Fibroblast of lung (primary cell): ENCODE measurements around the gene TBX15. TPM values are rescaled to one million over a fixed set of nuclear protein-coding genes. Genes with fewer than 3 reads are reported as not detected.

Source experiments
- DNase-seq, 2 donors: peaks; one replicate each; pipeline versions ENCODE4 v3.0.0 to v3.0.0-alpha.2; 2010; ENCODE audit warnings: low read depth in 2 of 2
- H2AFZ ChIP-seq: 2 replicates; pipeline ENCODE4 v1.5.1; 2012; ENCODE audit warnings: low read length, control low read depth, inconsistent platforms
- H3K27ac ChIP-seq: 2 replicates; pipeline ENCODE4 v1.5.1; 2011; ENCODE audit warnings: low read length, control low read depth; ENCODE audit not compliant: insufficient read depth
- H3K27me3 ChIP-seq: 2 replicates; pipeline ENCODE4 v1.5.1; 2011; ENCODE audit warnings: mild to moderate bottlenecking, low read length; ENCODE audit not compliant: control insufficient read depth, insufficient read depth
- H3K36me3 ChIP-seq: 2 replicates; pipeline ENCODE4 v1.5.1; 2011; ENCODE audit warnings: low read length; ENCODE audit not compliant: control insufficient read depth, insufficient read depth
- H3K4me1 ChIP-seq: 2 replicates; pipeline ENCODE4 v1.5.1; 2011; ENCODE audit warnings: low read length; ENCODE audit not compliant: control insufficient read depth, insufficient read depth; ENCODE audit errors: extremely low read depth
- H3K4me2 ChIP-seq: 2 replicates; pipeline ENCODE4 v1.5.1; 2011; ENCODE audit warnings: low read length, control low read depth; ENCODE audit not compliant: insufficient read depth; ENCODE audit errors: extremely low read depth
- H3K4me3 ChIP-seq, 4 experiments: fragments of 200-600 bp in 1 of 4; sonication (generic) in 1 of 4; replicated peaks in 1 of 4; 2 replicates each; pipeline ENCODE4 v1.5.1; 2011 to 2016; ENCODE audit warnings: low read length in 4 of 4, low read depth in 3 of 4, mild to moderate bottlenecking in 3 of 4, control low read depth in 2 of 4, inconsistent platforms in 1 of 4, mixed read lengths in 1 of 4; ENCODE audit not compliant: insufficient read depth in 1 of 4; ENCODE audit errors: control extremely low read depth in 1 of 4
- H3K79me2 ChIP-seq: 2 replicates; pipeline ENCODE4 v1.5.1; 2012; ENCODE audit warnings: mild to moderate bottlenecking, low read length, inconsistent platforms; ENCODE audit not compliant: control insufficient read depth, insufficient read depth
- H3K9ac ChIP-seq: 2 replicates; pipeline ENCODE4 v1.5.1; 2011; ENCODE audit warnings: mild to moderate bottlenecking, low read length, control low read depth; ENCODE audit not compliant: insufficient read depth
- H3K9me3 ChIP-seq: 2 replicates; pipeline ENCODE4 v1.5.1; 2012; ENCODE audit warnings: low read depth, low read length; ENCODE audit not compliant: control insufficient read depth, insufficient read depth
- H4K20me1 ChIP-seq: 2 replicates; pipeline ENCODE4 v1.5.1; 2011; ENCODE audit warnings: low read length; ENCODE audit not compliant: control insufficient read depth, insufficient read depth; ENCODE audit errors: extremely low read depth
- EZH2 ChIP-seq: IDR thresholded peaks from 2 replicates; pipeline ENCODE4 v1.5.1; 2012; ENCODE audit warnings: low read length, control low read depth, mild to moderate bottlenecking; ENCODE audit errors: missing control alignments
- polyA plus RNA-seq, 2 donors: library from polyadenylated mRNA; depleted of rRNA in 1 of 2; stranded (reverse) in 1 of 2; unstranded in 1 of 2; fragments of >200 nt; gene quantifications; 2 replicates each; pipeline ENCODE4 v1.2.1, GENCODE V29; 2011 to 2012; ENCODE audit warnings: missing spikeins in 1 of 2
- total RNA-seq: library from RNA; depleted of rRNA; stranded (reverse); fragments of >200 nt; gene quantifications from 2 replicates; pipeline ENCODE4 v1.2.1, GENCODE V29; 2014
- TF ChIP-seq, protein P1 (sequence below), 2 donors: IDR thresholded peaks in 1 of 2; conservative IDR thresholded peaks in 1 of 2; 1 replicate in 1 of 2; 2 replicates in 1 of 2; pipeline ENCODE4 v1.5.1; 2011 to 2012; ENCODE audit warnings: low read length in 2 of 2, control low read depth in 1 of 2, inconsistent platforms in 1 of 2, low read depth in 1 of 2, mild to moderate bottlenecking in 1 of 2

Gene TBX15
- total and polyA plus RNA-seq, 2 donors (not counting 1 experiment from before 2014, with no cell fraction given), result 0.50 to 0.99 TPM

DNA sequence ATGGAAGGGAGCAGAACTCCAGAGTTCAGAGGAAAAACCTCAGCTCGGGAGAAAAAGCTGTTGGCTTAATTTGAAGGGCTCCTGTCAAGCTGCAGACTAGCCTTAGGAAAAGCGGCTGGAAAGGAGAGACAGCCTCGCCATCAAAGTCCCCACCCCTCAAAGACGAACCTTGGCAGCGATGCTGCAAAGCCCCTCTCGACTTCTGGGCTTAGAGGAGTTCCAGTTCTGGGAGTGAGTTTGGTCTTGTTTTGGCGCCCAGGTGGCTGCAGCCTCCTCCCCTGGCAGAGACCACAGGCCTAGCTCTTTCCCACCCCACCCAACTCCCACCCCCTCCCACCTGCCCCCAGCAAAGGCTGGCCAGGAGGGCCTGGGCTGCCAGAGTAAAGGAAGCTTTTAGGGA, 9.1 kb upstream of the TBX15 start:
- H3K27me3 ChIP-seq, result peaks cover 71% of the 10 kb centered on the region
- H3K4me2 ChIP-seq, result no peak overlapping the region
- TF ChIP-seq, protein P1, sequence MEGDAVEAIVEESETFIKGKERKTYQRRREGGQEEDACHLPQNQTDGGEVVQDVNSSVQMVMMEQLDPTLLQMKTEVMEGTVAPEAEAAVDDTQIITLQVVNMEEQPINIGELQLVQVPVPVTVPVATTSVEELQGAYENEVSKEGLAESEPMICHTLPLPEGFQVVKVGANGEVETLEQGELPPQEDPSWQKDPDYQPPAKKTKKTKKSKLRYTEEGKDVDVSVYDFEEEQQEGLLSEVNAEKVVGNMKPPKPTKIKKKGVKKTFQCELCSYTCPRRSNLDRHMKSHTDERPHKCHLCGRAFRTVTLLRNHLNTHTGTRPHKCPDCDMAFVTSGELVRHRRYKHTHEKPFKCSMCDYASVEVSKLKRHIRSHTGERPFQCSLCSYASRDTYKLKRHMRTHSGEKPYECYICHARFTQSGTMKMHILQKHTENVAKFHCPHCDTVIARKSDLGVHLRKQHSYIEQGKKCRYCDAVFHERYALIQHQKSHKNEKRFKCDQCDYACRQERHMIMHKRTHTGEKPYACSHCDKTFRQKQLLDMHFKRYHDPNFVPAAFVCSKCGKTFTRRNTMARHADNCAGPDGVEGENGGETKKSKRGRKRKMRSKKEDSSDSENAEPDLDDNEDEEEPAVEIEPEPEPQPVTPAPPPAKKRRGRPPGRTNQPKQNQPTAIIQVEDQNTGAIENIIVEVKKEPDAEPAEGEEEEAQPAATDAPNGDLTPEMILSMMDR (conservative IDR thresholded peaks at IDR 0.05 in 1 of 2, IDR thresholded peaks at IDR 0.05 in 1 of 2; ENCODE audit: low read depth in 1 of 2, low read length in 2 of 2), result no peak
- TF ChIP-seq EZH2, result no peak
- H3K9me3 ChIP-seq, result no peaks in the 10 kb centered on the region
- H2AFZ ChIP-seq, result no peak overlapping the region
- no peaks in the 10 kb centered on the region for H3K36me3 ChIP-seq
- no peak for DNase-seq
- H3K4me3 ChIP-seq, result no peak overlapping the region
- H3K4me1 ChIP-seq, result peaks cover 7% of the 10 kb centered on the region
- no peaks in the 10 kb centered on the region for H3K79me2 ChIP-seq
- H3K9ac ChIP-seq, result no peak overlapping the region
- H3K27ac ChIP-seq, result no peak overlapping the region
- H4K20me1 ChIP-seq, result no peaks in the 10 kb centered on the region

DNA sequence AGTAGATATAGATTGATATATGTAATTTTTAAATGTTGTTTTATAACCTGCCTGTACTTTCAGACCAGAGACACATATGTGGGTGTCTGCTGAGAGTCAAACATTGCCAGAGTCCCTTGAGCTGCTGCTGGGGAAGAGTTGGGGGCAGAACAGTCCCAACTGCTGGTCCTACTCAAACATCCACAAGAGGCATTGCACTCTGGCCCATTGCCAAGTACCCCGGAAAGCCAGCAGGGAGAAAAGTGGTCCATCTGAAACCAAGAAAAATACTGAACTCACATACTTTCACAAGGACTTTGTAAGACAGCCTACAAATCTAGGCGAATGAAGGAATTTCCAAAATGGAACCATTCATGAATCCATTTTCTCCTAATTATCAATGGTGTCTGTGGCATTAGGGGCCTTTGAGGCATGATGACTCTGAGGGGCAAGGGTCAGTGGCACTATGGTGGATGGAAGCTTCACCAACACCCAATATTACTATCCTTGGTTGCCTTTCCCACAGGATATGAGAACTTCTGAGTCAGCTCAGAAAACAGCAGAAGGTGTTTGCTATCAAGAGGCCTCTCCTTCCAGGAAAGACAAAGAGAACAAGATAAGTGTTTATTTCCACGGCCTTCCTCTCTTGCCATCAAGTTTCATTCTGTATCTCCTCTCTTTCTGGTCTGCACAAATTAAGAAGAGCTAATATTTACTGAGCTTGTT, 7.3 kb upstream of the TBX15 start:
- Histone ChIP-seq H3K36me3 (no peaks in the 10 kb centered on the region), H2AFZ (no peak overlapping the region), H4K20me1 (no peaks in the 10 kb centered on the region), H3K27ac (no peak overlapping the region), H3K4me1 (no peaks in the 10 kb centered on the region), H3K79me2 (no peaks in the 10 kb centered on the region), H3K9me3 (no peaks in the 10 kb centered on the region), H3K4me2 (no peak overlapping the region), H3K9ac (no peak overlapping the region), H3K27me3 (peaks cover 72% of the 10 kb centered on the region), H3K4me3 (no peak overlapping the region)
- TF ChIP-seq EZH2, result no peak
- TF ChIP-seq, protein P1 (conservative IDR thresholded peaks at IDR 0.05 in 1 of 2, IDR thresholded peaks at IDR 0.05 in 1 of 2; ENCODE audit: low read depth in 1 of 2, low read length in 2 of 2), result no peak
- DNase-seq, result no peak

DNA sequence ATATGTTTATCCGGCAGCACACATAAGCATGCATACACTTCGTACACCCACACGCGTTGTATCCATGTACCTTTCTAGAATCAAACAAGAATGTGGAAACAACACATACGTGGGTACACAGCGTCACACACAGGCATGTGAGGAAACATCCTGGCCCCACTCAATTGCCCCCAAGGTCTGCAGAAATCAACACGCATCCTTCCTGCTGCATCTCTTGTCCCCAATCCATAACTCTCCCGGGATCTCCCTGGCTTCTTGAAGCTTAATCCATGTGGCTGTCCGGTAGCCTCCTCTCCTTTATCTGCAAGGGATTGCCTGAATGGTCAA, 5.5 kb upstream of the TBX15 start:
- TF ChIP-seq EZH2, result no peak
- no peaks in the 10 kb centered on the region for H3K9me3 ChIP-seq
- no peaks in the 10 kb centered on the region for H3K4me1 ChIP-seq
- H3K79me2 ChIP-seq, result no peaks in the 10 kb centered on the region
- no peaks in the 10 kb centered on the region for H3K36me3 ChIP-seq
- no peak overlapping the region for H3K4me3 ChIP-seq
- H2AFZ ChIP-seq, result no peak overlapping the region
- no peak overlapping the region for H3K4me2 ChIP-seq
- H3K9ac ChIP-seq, result no peak overlapping the region
- H3K27me3 ChIP-seq, result peaks cover 70% of the 10 kb centered on the region
- H3K27ac ChIP-seq, result no peak overlapping the region
- H4K20me1 ChIP-seq, result no peaks in the 10 kb centered on the region
- no peak for DNase-seq
